ENCODE results near the gene NR1H4. TPM values are rescaled to one million over a fixed set of nuclear protein-coding genes. Genes with fewer than 3 reads are reported as not detected.

Gene NR1H4
- total RNA-seq, 1 experiment from 2014 or later, result not detected

DNA sequence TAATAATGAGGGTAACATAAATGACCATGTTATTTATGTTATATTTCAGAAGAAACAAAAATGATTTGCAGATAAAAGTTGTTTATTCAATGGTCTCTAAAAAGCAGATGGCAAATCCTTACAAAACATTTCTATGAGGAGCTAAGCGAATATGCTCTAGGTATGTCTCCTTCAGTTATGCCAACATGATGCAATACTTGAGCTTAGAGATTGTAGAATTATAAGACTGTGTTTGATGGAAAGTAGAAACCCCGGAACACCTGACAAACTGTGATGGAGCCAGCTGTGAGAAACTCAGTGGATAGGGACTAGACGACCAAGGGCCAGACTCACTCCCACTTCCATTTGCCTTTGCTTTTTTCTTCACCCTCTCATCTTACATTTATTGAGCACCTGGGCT is 17.8 kb upstream of the NR1H4 start:
- H3K4me1 Mint-ChIP-seq, result peaks cover 9% of the 10 kb centered on the region
- POLR2A ChIA-PET, result no interaction called here
- H3K27ac Mint-ChIP-seq, result no peak overlapping the region
- CTCF ChIA-PET, result interaction anchor here (1.4 kb wide), 1 partner anchor 51 kb away, joined by 8 read pairs; no protein-coding TSS in a partner anchor
- no peak for DNase-seq (ENCODE audit: low spot score)
- H3K4me3 Mint-ChIP-seq, result no peak overlapping the region
- H3K36me3 Mint-ChIP-seq, result no peaks in the 10 kb centered on the region
- H3K9me3 Mint-ChIP-seq, result no peaks in the 10 kb centered on the region
- ATAC-seq, result no peak
- H3K27me3 Mint-ChIP-seq (ENCODE audit: low read depth), result no peaks in the 10 kb centered on the region
- no peak for TF ChIP-seq SOX15 (CRISPR knock-in tag; IDR thresholded peaks at IDR 0.05)
- TF ChIP-seq, protein P1, sequence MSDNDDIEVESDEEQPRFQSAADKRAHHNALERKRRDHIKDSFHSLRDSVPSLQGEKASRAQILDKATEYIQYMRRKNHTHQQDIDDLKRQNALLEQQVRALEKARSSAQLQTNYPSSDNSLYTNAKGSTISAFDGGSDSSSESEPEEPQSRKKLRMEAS (CRISPR knock-in tag; IDR thresholded peaks at IDR 0.05), result no peak
- no peak for TF ChIP-seq TEAD4 (CRISPR knock-in tag; IDR thresholded peaks at IDR 0.05)
- no peak for TF ChIP-seq ZNF138 (CRISPR knock-in tag; conservative IDR thresholded peaks at IDR 0.05)
- TF ChIP-seq, protein P2, sequence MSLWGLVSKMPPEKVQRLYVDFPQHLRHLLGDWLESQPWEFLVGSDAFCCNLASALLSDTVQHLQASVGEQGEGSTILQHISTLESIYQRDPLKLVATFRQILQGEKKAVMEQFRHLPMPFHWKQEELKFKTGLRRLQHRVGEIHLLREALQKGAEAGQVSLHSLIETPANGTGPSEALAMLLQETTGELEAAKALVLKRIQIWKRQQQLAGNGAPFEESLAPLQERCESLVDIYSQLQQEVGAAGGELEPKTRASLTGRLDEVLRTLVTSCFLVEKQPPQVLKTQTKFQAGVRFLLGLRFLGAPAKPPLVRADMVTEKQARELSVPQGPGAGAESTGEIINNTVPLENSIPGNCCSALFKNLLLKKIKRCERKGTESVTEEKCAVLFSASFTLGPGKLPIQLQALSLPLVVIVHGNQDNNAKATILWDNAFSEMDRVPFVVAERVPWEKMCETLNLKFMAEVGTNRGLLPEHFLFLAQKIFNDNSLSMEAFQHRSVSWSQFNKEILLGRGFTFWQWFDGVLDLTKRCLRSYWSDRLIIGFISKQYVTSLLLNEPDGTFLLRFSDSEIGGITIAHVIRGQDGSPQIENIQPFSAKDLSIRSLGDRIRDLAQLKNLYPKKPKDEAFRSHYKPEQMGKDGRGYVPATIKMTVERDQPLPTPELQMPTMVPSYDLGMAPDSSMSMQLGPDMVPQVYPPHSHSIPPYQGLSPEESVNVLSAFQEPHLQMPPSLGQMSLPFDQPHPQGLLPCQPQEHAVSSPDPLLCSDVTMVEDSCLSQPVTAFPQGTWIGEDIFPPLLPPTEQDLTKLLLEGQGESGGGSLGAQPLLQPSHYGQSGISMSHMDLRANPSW (CRISPR knock-in tag; conservative IDR thresholded peaks at IDR 0.05; ENCODE audit: low read depth), result no peak
- TF ChIP-seq, protein P3, sequence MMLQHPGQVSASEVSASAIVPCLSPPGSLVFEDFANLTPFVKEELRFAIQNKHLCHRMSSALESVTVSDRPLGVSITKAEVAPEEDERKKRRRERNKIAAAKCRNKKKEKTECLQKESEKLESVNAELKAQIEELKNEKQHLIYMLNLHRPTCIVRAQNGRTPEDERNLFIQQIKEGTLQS (CRISPR knock-in tag; conservative IDR thresholded peaks at IDR 0.05), result no peak
- no peak for TF ChIP-seq CBFB (CRISPR knock-in tag; IDR thresholded peaks at IDR 0.05; ENCODE audit: low read depth)
- no peak for TF ChIP-seq SP1 (CRISPR knock-in tag; conservative IDR thresholded peaks at IDR 0.05)
- TF ChIP-seq, protein P4, sequence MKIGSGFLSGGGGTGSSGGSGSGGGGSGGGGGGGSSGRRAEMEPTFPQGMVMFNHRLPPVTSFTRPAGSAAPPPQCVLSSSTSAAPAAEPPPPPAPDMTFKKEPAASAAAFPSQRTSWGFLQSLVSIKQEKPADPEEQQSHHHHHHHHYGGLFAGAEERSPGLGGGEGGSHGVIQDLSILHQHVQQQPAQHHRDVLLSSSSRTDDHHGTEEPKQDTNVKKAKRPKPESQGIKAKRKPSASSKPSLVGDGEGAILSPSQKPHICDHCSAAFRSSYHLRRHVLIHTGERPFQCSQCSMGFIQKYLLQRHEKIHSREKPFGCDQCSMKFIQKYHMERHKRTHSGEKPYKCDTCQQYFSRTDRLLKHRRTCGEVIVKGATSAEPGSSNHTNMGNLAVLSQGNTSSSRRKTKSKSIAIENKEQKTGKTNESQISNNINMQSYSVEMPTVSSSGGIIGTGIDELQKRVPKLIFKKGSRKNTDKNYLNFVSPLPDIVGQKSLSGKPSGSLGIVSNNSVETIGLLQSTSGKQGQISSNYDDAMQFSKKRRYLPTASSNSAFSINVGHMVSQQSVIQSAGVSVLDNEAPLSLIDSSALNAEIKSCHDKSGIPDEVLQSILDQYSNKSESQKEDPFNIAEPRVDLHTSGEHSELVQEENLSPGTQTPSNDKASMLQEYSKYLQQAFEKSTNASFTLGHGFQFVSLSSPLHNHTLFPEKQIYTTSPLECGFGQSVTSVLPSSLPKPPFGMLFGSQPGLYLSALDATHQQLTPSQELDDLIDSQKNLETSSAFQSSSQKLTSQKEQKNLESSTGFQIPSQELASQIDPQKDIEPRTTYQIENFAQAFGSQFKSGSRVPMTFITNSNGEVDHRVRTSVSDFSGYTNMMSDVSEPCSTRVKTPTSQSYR (CRISPR knock-in tag; IDR thresholded peaks at IDR 0.05), result no peak
- TF ChIP-seq, protein P5, sequence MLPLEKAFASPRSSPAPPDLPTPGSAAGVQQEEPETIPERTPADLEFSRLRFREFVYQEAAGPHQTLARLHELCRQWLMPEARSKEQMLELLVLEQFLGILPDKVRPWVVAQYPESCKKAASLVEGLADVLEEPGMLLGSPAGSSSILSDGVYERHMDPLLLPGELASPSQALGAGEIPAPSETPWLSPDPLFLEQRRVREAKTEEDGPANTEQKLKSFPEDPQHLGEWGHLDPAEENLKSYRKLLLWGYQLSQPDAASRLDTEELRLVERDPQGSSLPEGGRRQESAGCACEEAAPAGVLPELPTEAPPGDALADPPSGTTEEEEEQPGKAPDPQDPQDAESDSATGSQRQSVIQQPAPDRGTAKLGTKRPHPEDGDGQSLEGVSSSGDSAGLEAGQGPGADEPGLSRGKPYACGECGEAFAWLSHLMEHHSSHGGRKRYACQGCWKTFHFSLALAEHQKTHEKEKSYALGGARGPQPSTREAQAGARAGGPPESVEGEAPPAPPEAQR (CRISPR knock-in tag; IDR thresholded peaks at IDR 0.05), result no peak
- TF ChIP-seq, protein P6, sequence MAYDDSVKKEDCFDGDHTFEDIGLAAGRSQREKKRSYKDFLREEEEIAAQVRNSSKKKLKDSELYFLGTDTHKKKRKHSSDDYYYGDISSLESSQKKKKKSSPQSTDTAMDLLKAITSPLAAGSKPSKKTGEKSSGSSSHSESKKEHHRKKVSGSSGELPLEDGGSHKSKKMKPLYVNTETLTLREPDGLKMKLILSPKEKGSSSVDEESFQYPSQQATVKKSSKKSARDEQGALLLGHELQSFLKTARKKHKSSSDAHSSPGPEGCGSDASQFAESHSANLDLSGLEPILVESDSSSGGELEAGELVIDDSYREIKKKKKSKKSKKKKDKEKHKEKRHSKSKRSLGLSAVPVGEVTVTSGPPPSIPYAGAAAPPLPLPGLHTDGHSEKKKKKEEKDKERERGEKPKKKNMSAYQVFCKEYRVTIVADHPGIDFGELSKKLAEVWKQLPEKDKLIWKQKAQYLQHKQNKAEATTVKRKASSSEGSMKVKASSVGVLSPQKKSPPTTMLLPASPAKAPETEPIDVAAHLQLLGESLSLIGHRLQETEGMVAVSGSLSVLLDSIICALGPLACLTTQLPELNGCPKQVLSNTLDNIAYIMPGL (CRISPR knock-in tag; IDR thresholded peaks at IDR 0.05), result no peak
- TF ChIP-seq NR2C2 (CRISPR knock-in tag; IDR thresholded peaks at IDR 0.05), result no peak
- TF ChIP-seq, protein P7, sequence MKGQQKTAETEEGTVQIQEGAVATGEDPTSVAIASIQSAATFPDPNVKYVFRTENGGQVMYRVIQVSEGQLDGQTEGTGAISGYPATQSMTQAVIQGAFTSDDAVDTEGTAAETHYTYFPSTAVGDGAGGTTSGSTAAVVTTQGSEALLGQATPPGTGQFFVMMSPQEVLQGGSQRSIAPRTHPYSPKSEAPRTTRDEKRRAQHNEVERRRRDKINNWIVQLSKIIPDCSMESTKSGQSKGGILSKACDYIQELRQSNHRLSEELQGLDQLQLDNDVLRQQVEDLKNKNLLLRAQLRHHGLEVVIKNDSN (CRISPR knock-in tag; IDR thresholded peaks at IDR 0.05), result no peak
- no peak for TF ChIP-seq TEAD1 (CRISPR knock-in tag; IDR thresholded peaks at IDR 0.05)
- no peak for TF ChIP-seq ZNF219 (CRISPR knock-in tag; IDR thresholded peaks at IDR 0.05; ENCODE audit: borderline replicate concordance)
- TF ChIP-seq, protein P8, sequence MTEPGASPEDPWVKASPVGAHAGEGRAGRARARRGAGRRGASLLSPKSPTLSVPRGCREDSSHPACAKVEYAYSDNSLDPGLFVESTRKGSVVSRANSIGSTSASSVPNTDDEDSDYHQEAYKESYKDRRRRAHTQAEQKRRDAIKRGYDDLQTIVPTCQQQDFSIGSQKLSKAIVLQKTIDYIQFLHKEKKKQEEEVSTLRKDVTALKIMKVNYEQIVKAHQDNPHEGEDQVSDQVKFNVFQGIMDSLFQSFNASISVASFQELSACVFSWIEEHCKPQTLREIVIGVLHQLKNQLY (CRISPR knock-in tag; IDR thresholded peaks at IDR 0.05), result no peak
- no peak for TF ChIP-seq MXD4 (CRISPR knock-in tag; IDR thresholded peaks at IDR 0.05; ENCODE audit: borderline replicate concordance)
- TF ChIP-seq RORB (CRISPR knock-in tag; IDR thresholded peaks at IDR 0.05), result no peak

Data from WTC11 (cell line).